Mucosa of rectum (tissue), 2 donors: Measurements from ENCODE around the gene PLPP4.

Experiments used
- H3K27ac ChIP-seq, 2 donors: one replicate each; pipeline ENCODE4 v1.7.0; 2013; ENCODE audit warnings: inconsistent platforms in 2 of 2, low read depth in 2 of 2, low read length in 2 of 2
- H3K27me3 ChIP-seq, 2 donors: one replicate each; pipeline ENCODE4 v1.7.0; 2013; ENCODE audit warnings: low read length in 2 of 2; ENCODE audit not compliant: control insufficient read depth in 2 of 2, insufficient read depth in 2 of 2
- H3K36me3 ChIP-seq, 2 donors: one replicate each; pipeline ENCODE4 v1.7.0; 2013; ENCODE audit warnings: low read length in 2 of 2; ENCODE audit not compliant: control insufficient read depth in 2 of 2, insufficient read depth in 2 of 2
- H3K4me1 ChIP-seq, 2 donors: one replicate each; pipeline ENCODE4 v1.7.0; 2013; ENCODE audit warnings: low read length in 2 of 2, mild to moderate bottlenecking in 1 of 2; ENCODE audit not compliant: control insufficient read depth in 2 of 2, insufficient read depth in 2 of 2
- H3K4me3 ChIP-seq, 2 donors: one replicate each; pipeline ENCODE4 v1.7.0; 2013; ENCODE audit warnings: low read length in 2 of 2
- H3K9ac ChIP-seq, 2 donors: one replicate each; pipeline ENCODE4 v1.7.0; 2013; ENCODE audit warnings: low read length in 2 of 2, low read depth in 1 of 2, mild to moderate bottlenecking in 1 of 2
- H3K9me3 ChIP-seq, 2 donors: one replicate each; pipeline ENCODE4 v1.7.0; 2013; ENCODE audit warnings: low read length in 2 of 2; ENCODE audit not compliant: control insufficient read depth in 2 of 2
- donor health status: healthy.
- donor health status: Normal muscosa, but diverticular disease.

Gene PLPP4

DNA sequence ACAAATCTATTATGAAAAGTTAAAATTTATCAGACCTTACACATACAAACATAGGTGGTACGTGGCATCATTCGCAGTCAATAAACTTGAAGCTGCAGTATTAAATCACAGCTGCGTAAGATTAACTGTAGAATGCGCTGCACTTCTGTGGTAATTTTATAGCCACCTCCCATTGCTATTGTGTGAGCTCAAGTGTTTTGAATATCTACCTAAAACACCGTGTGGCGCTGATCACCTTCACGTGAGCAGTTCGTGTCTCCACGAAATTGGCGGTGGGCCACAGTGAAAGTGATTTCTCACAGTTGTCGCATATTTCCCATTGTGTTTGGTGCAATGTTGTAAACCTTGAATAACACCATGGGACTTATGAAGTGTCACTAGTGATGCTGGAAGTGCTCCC is 102.8 kb downstream of the PLPP4 start:
- H3K9ac ChIP-seq, result no peak overlapping the region
- H3K4me3 ChIP-seq, result no peak overlapping the region
- no peaks in the 10 kb centered on the region for H3K27me3 ChIP-seq
- no peaks in the 10 kb centered on the region for H3K36me3 ChIP-seq
- no peaks in the 10 kb centered on the region for H3K4me1 ChIP-seq
- H3K27ac ChIP-seq, result no peak overlapping the region
- H3K9me3 ChIP-seq, result no peaks in the 10 kb centered on the region

DNA sequence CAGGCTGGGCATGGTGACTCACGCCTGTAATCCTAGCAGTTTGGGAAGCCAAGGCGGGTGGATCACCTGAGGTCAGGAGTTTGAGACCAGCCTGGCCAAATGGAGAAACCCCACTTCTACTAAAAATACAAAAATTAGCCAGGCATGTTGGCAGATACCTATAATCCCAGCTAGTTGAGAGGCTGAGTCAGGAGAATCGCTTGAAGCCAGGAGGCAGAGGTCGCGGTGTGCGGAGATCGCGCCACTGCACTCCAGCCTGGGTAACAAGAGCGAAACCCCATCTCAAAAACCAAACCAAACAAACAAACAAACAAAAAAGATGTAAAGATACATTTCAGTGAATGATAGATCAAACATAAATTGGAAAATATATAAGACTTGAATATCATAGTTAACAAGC is 105.9 kb downstream of the PLPP4 start:
- H3K27me3 ChIP-seq, result no peaks in the 10 kb centered on the region
- no peaks in the 10 kb centered on the region for H3K4me1 ChIP-seq
- H3K4me3 ChIP-seq, result no peak overlapping the region
- H3K27ac ChIP-seq, result no peak overlapping the region
- H3K36me3 ChIP-seq, result no peaks in the 10 kb centered on the region
- no peak overlapping the region for H3K9ac ChIP-seq
- H3K9me3 ChIP-seq, result no peaks in the 10 kb centered on the region

- H3K9me3 ChIP-seq, result no peaks in the 10 kb centered on the region
- H3K4me1 ChIP-seq, result no peaks in the 10 kb centered on the region
- H3K36me3 ChIP-seq, result no peaks in the 10 kb centered on the region
- H3K9ac ChIP-seq, result no peak overlapping the region
- H3K27me3 ChIP-seq, result no peaks in the 10 kb centered on the region
- H3K27ac ChIP-seq, result no peak overlapping the region
- no peak overlapping the region for H3K4me3 ChIP-seq
Observed at GRCh38 chr10:120570418-120570817, 113.4 kb downstream of the PLPP4 start.

GRCh38 chr10:120571266-120571665 is 114.2 kb downstream of the PLPP4 start:
- no peak overlapping the region for H3K27ac ChIP-seq
- no peak overlapping the region for H3K4me3 ChIP-seq
- no peaks in the 10 kb centered on the region for H3K36me3 ChIP-seq
- H3K4me1 ChIP-seq, result no peaks in the 10 kb centered on the region
- H3K9ac ChIP-seq, result no peak overlapping the region
- no peaks in the 10 kb centered on the region for H3K9me3 ChIP-seq
- H3K27me3 ChIP-seq, result no peaks in the 10 kb centered on the region

DNA sequence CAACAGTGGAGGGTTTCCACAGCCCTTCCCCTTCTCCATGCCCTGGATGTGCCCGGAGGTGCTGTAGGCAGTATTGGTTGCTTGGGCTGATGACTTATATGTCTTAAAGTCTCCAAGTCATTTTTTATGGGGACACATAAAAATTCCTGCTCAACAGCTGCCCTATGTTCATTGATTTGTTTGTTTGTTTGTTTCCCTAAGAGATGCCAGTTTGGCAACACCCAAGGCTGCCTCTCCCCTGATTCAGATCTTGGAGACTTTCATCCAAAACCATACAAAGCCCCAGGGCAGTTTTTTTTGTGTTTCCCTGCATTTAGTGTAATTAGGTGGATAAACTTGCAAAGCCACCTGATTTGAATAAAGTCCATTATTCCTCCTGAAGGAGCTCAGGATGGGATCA is 115.3 kb downstream of the PLPP4 start:
- H3K4me1 ChIP-seq, result no peaks in the 10 kb centered on the region
- H3K4me3 ChIP-seq, result no peak overlapping the region
- no peaks in the 10 kb centered on the region for H3K9me3 ChIP-seq
- H3K27ac ChIP-seq, result no peak overlapping the region
- H3K27me3 ChIP-seq, result no peaks in the 10 kb centered on the region
- H3K9ac ChIP-seq, result no peak overlapping the region
- H3K36me3 ChIP-seq, result no peaks in the 10 kb centered on the region

DNA sequence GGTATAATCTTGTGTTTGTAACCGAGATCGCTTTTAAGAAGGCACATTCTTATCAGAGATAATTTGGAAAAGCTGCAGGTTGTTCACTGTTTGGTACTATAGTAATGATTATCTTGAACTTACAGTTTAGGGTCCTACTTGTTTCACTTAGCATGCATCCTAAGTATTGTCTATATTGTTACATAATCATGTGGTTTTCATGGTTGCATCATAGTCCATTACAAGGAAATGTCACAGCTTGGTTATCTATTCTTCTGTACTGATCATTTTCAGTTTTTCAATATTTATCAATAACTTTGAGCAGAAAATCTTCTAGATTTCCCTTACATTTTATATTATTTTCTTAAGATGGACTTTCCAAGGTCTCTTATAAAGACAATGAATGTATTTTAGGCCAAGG is 116.3 kb downstream of the PLPP4 start:
- Histone ChIP-seq H3K9me3 (no peaks in the 10 kb centered on the region), H3K9ac (no peak overlapping the region), H3K27me3 (no peaks in the 10 kb centered on the region), H3K36me3 (no peaks in the 10 kb centered on the region), H3K27ac (no peak overlapping the region), H3K4me3 (no peak overlapping the region), H3K4me1 (no peaks in the 10 kb centered on the region)

- Histone ChIP-seq H3K27me3 (no peaks in the 10 kb centered on the region), H3K27ac (no peak overlapping the region), H3K36me3 (no peaks in the 10 kb centered on the region), H3K9ac (no peak overlapping the region), H3K4me3 (no peak overlapping the region), H3K9me3 (no peaks in the 10 kb centered on the region), H3K4me1 (no peaks in the 10 kb centered on the region)
Observed at GRCh38 chr10:120574981-120575380, 118.0 kb downstream of the PLPP4 start.

GRCh38 chr10:120575411-120575810 is 118.4 kb downstream of the PLPP4 start:
- Histone ChIP-seq H3K4me1 (no peaks in the 10 kb centered on the region), H3K9me3 (no peaks in the 10 kb centered on the region), H3K27ac (no peak overlapping the region), H3K36me3 (no peaks in the 10 kb centered on the region), H3K4me3 (no peak overlapping the region), H3K9ac (no peak overlapping the region), H3K27me3 (no peaks in the 10 kb centered on the region)

- Histone ChIP-seq H3K4me1 (no peaks in the 10 kb centered on the region), H3K9me3 (no peaks in the 10 kb centered on the region), H3K27ac (no peak overlapping the region), H3K36me3 (no peaks in the 10 kb centered on the region), H3K4me3 (no peak overlapping the region), H3K27me3 (no peaks in the 10 kb centered on the region), H3K9ac (no peak overlapping the region)
Observed at GRCh38 chr10:120578134-120578533, 121.1 kb downstream of the PLPP4 start.

GRCh38 chr10:120578890-120579289 is 121.9 kb downstream of the PLPP4 start:
- Histone ChIP-seq H3K9me3 (no peaks in the 10 kb centered on the region), H3K27ac (no peak overlapping the region), H3K27me3 (no peaks in the 10 kb centered on the region), H3K9ac (no peak overlapping the region), H3K4me1 (no peaks in the 10 kb centered on the region), H3K36me3 (no peaks in the 10 kb centered on the region), H3K4me3 (no peak overlapping the region)
